AG09319 (cell line): ENCODE data around the gene INTS2.

Experiments used
- DNase-seq: peaks from one replicate; pipeline ENCODE4 v3.0.0-alpha.2; 2010; ENCODE audit warnings: low read depth; ENCODE audit errors: extremely low read depth
- CTCF ChIP-seq: IDR thresholded peaks from 2 replicates; pipeline ENCODE4 v1.5.1; 2011; ENCODE audit warnings: low read depth, mild to moderate bottlenecking, inconsistent platforms, low read length, moderate library complexity

Gene INTS2, protein sequence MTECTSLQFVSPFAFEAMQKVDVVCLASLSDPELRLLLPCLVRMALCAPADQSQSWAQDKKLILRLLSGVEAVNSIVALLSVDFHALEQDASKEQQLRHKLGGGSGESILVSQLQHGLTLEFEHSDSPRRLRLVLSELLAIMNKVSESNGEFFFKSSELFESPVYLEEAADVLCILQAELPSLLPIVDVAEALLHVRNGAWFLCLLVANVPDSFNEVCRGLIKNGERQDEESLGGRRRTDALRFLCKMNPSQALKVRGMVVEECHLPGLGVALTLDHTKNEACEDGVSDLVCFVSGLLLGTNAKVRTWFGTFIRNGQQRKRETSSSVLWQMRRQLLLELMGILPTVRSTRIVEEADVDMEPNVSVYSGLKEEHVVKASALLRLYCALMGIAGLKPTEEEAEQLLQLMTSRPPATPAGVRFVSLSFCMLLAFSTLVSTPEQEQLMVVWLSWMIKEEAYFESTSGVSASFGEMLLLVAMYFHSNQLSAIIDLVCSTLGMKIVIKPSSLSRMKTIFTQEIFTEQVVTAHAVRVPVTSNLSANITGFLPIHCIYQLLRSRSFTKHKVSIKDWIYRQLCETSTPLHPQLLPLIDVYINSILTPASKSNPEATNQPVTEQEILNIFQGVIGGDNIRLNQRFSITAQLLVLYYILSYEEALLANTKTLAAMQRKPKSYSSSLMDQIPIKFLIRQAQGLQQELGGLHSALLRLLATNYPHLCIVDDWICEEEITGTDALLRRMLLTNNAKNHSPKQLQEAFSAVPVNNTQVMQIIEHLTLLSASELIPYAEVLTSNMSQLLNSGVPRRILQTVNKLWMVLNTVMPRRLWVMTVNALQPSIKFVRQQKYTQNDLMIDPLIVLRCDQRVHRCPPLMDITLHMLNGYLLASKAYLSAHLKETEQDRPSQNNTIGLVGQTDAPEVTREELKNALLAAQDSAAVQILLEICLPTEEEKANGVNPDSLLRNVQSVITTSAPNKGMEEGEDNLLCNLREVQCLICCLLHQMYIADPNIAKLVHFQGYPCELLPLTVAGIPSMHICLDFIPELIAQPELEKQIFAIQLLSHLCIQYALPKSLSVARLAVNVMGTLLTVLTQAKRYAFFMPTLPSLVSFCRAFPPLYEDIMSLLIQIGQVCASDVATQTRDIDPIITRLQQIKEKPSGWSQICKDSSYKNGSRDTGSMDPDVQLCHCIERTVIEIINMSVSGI

GRCh38 chr17:61927208-61928100 is at the start of gene INTS2:
Gene INTS2, minus strand, starts transcription at chr17:61927982. Its CDS starts 1,338 bp downstream, at chr17:61926644.
- peak; percentile 89 for DNase-seq
- no peak for TF ChIP-seq CTCF

DNA sequence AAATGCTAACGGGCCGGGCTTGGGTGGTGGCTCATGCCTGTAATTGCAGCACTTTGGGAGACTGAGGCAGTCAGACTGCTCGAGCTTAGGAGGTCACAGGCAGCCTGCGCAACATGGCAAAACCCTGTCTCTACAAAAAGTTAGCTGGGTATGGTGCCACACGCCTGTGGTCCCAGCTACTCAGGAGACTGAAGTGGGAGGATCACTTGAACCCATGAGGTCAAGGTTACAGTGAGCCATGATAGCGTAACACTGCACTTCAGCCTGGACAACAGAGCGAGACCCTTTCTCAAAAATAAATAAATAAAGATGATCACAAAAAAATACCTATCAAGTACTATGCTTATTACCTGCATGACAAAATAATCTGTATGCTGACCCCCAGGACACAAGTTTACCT is 46.3 kb upstream of the INTS2 start:
- no peak for TF ChIP-seq CTCF
- no peak for DNase-seq

- no peak for TF ChIP-seq CTCF
- no peak for DNase-seq
Observed at GRCh38 chr17:61972311-61972710, 44.5 kb upstream of the INTS2 start.

DNA sequence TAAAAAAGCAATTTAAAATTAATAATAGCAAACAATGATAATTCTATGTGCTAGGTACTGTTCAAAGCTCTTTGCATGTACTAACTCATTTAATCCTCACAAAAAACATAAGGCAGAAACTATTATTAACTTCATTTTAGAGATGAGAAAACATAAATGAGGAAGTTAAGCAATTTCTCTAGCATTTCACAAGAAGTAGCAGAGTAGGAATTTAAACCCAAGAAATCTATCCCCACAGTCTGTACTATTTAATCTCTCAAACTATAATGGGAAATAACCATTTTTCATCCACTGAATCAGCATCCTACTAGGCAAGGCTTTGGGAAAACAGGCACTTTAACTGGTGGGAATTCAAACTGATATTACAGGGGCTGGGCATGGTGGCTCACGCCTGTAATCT is 42.2 kb upstream of the INTS2 start:
- DNase-seq: no peak

GRCh38 chr17:61968757-61969156 is 41.0 kb upstream of the INTS2 start:
- no peak for DNase-seq
- no peak for TF ChIP-seq CTCF

More for the DNA sequence above, 42.2 kb upstream of the INTS2 start:
- TF ChIP-seq CTCF: no peak

- TF ChIP-seq CTCF: no peak
- DNase-seq: no peak
Observed at GRCh38 chr17:61967729-61968128, 39.9 kb upstream of the INTS2 start.
